ENCODE data around the gene CLPSL2.
"Not testable (repeated sequence)": the region's sequence is repeated elsewhere in the genome, so short reads cannot be mapped to it uniquely, and the experiment has no call there.

CLPSL2 gene, protein sequence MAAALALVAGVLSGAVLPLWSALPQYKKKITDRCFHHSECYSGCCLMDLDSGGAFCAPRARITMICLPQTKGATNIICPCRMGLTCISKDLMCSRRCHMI

DNA sequence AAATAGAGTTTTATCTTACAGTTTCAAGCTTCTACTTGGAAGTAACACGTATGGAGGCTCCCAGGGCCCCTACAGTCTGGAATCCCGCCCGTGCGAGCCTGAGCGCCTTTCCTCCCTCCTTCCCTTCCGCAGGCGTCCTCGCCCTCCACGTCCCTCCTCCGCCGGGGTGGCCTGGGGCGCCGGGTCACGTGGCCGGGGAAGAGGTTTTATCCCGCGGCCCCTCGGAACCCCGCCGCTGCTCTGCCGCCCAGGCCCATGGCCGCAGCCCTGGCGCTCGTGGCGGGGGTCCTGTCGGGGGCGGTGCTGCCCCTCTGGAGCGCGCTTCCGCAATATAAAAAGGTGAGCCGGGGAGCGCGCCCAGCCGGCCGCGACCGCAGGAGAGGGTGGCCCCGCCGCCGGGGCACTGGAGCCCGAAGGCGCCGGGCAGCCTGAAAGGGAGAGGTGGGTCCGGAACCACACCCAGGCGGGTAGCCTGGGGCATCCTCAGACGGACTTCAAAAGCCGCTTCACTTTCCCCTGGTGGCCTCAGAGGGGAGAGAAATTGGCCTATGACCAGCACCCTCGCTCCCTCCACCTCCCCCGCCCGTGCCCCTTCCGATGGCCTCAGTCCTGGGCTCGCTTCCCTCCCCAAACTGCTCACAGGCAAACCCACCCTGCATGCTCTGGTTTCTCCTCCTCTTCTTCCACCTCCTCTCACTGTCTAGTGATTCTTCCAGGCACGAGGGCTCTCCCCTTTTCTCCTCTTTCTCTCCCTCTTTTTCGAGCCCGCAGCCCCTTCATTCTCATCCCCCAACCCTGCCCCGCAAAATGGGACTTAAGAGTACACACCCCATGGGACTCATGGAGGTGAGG is at the start of gene CLPSL2:
CLPSL2 (plus strand) TSS at position 235 of the 852 bp plus-strand sequence; CDS start at position 256, 21 bp downstream.
- no peak for DNase-seq (ENCODE audit: low read depth)

DNA sequence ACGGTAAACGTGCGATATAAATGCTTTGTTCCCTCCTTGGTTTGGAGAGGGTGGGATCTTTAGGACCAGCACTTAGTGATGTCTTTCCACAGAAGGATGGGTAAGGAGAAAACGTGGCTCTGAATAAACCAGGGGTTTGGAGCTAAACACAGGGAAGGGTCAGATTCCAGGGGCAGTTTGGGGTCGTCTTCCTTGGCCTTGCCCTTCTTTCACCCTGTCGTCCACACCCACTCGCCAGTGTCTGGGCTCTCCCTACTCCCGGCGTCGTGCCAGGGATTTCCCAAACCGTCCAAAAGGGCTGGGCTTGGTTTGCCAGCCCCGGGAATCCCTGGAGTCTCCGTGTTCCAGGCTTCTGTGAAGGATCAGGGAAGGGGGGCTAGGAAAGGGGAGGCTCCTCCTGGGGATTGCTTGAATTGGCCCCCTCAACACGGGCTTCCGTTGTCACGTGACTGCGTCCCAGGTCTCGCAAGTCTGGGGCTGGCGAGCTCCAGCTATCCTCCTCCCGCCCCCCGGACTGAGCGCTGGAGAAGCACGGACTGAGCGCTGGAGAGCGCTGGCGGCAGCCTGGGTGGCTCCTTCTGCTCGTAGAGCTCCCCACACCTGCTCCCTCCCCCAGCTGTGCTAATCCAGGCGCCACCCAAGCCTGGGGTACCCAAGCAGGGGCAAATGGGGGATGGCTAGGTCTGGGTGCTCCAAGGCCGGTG is 49.0 kb upstream of the CLPSL2 start:
- no peak for DNase-seq (ENCODE audit: low read depth)

DNA sequence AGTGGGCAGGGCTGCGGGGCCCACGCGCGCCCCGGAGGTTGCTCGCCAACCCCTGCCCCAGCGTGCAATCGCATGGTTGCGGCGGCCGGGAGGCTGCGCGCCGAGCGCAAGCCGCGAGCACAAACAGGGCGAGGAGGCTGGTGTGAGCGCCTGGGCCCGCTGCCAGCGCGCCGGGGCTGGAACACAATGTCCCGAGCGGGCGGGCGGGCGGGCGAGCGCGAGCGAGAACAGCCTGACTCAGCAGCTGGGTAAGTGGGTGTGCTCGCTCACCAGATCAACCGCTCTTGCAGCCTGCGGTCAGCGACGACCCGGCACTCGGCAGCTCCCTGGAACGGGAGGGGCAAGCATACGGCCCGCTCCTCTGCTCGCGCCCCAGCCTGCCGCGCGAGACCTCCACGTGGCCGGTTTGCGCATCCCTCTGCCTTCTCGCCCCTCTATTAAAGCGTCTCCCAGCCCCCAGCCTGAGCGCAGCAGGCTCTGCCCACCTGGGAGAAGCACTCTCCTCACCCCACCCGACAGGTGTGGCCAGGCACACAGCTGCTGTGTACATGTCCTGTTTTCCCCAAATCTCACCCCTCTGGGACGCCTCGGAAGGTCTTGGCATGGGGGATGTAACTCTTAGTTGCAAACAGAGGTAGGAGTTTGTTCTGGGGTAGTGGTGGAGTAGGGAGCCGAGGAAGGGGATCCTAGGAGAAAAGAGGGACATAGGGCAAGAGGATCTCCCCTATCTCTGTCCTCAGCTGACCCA is 48.3 kb upstream of the CLPSL2 start:
- peak; percentile 60 for DNase-seq (ENCODE audit: low read depth)

DNA sequence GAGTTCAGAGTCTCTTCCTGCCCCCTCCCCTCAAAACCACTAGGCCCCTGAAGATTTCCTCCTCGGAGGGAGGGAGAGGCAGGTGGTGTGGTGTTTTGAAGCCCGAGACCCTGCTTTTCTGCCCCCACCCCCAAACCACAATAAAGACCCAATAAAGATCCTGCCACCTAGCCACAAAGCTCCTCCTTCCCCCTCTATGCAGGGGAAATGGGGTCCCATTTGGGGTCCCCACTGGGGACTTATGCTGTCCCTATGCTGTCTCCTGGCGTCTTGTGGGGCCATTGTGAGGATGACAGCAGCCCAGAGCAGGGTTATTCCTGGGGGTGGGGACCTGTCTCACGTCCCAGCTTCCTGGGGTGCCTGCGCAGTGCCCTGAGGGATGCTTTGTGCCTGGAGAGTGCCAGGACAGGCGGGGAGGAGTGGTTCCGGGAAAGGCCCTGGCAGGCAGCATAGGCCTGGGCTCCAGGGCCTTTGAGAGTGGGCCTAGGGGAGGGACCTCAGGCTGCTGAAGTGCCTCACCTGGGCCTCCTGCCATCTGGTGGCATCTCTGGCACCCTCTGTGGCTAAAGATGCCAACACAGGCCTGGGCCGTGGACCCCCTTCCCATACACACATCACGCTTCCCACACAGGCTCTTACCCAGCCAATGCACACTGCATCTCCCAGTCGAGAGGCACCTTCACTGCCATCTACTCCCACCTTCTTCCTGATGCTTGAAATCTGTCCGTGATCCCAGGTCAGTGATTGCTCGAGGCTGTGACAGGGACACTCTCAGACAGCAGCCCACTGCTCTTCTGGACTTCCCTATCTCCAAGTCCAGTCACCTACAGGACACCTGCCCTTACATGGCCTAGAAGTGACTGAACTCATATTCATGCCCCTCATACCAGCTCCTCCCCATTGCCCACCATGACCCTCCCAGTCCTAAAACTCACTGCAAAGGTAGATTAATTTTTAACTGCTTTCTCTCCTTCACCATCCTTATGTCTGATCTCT is 47.4 kb upstream of the CLPSL2 start:
- DNase-seq (ENCODE audit: low read depth): no peak

DNA sequence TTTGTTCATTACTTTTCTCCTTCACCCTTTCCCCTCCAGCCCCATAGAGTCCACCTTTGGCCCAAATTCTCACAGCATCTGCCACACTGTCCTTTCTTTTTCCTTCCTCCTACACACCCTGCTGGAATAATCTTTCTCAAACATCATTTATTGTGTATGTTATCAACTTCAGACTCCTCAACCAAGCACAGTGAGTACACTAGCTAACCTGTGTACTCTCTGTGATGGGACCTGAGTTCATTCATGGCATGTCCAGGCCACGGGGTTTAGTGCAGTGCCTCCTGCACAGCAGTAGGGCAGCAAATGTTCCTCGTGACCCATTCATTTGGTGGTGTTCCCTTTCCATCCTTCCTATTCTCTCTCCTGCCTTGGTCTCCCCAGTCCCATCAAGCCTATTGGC is 46.7 kb upstream of the CLPSL2 start:
- no peak for DNase-seq (ENCODE audit: low read depth)

DNA sequence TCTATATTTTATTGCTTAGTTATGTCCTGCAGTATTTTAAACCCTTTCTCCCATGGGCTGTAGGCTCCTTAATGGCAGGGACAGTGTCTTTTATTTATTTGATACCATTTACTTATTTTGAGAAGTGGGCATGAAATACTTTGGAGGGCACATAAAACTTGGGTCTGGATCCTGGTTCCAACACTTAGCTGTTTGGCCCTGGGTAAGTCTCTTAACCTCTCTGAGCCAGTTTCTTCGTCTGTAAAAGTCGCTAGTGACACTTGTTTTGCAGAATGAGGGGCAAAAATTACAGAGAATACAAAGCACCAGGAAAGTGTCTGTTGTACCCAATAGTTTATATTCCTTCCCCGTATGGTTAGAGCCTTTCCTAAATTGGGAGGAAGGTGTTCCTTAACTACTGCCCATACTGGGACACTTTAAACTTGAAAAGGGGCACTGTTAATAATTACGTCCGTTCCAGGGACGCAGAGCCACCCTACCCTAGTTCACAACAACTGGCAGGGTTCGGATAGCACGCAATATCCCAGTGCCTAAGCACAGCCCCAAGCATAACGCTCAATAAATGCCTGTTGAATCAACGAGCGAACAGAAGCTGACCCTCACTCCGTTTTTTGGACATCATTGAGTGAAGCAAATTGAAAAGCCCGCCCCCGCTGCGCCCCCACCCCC is 45.5 kb upstream of the CLPSL2 start:
- no peak for DNase-seq (ENCODE audit: low read depth)

DNA sequence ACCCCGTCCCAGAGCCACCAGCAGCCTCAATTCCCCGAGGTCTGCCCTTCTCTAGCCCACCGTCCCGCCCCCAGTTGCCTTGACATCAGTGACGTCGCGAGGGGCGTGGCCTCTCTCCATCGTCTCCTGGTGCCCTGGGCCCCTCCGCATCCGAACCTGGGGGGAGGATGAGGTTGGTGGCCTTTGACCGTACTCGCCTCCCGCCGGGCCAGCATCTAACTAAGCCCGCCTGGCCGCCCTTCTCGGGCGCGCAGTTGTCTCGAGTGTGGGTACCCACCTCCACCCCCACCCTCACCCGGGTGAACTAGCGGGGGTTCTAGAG is 45.0 kb upstream of the CLPSL2 start:
- peak; percentile 97 for DNase-seq (ENCODE audit: low read depth)

DNA sequence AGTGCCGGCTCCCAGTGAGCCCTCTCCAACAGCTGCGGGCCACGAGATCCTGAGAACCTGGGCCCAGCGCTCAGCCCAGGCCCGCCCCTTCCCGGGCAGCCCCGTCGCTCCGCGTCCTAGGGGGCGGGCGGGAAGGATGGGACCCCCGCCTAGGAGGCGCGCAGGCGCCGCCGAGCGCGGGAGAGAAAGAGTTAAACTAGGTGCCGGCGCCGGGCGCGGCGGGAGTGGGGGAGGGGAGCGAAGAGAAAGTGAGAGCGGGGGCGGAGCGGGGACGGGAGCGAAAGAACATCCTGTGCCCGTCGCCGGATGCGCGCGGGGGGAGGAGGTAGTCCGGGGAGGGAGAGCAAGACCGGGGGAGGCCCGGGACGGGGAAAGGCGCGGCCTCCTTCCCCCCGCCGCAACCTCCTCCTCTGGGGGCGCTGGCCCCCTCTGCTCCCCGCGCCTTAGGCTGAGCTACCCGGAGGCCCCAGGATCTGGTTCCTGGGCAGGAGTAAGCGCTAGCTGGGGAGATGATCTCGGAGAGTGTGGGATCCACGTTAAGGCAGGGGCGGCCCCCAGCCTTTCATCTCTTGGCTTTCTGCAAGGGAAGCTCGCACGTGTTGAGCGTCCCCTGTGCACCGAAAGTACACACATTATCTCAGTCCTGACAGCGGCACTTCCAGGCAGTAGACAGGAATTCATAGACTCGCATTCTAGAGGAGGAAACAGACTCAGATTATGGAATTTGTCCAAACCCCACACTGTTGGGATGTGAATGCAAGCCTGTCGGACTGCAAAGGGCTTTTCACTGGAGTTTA is 44.5 kb upstream of the CLPSL2 start:
- peak; percentile 90 for DNase-seq (ENCODE audit: low read depth)

DNA sequence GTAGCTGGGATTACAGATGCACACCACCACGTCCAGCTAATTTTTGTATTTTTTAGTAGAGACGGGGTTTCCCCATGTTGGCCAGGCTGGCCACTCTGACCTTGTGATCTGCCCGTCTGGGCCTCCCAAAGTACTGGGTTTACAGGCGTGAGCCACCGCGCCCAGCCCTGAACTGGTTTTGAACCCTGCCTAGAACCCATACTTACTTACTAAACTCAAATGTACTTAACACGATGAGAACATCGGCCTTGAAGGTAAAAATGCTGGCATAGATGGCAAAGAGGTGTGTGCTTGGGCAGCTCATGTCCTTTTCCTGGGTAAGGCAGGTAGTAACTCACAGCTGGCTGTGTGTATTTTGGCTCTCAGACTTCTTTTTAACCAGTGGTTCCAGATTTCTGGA is 42.8 kb upstream of the CLPSL2 start:
- DNase-seq (ENCODE audit: low read depth): no peak

DNA sequence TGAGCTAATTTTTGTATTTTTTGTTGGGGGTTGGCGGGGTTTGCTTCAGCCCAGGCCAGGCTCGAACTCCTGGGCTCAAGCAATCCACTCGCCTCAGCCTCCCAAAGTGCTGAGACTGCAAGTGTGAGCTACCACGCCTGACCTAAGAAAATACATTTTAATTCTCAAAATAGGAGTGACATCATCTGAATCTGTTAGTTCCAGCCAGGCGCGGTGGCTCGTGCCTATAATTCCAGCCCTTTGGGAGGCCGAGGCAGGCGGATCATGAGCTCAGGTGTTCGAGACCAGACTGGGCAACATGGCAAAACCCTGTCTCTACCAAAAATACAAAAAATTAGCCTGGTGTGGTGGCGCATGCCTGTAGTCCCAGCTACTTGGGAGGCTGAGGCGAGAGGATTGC is 42.1 kb upstream of the CLPSL2 start:
- not testable (repeated sequence) for DNase-seq (ENCODE audit: low read depth)

DNA sequence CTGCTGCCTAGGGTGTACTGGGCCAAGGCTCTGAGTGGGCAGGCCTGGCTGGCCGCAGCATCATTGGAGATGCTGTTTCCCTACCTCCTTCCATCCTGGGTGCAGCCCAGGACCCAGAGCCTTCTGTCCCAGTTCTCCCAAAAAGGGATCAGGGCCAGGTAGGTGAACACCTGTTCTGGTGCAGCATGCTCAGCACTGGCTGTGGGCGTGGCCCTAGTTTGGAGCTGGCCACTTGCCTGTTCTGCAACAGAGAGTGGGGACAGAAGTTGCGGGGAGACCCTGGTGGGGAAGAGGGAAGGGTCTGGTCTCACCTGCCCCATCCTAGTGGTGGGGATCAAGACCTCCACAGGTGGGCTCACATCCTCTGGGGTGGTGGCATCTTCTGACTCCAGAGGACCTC is 40.9 kb upstream of the CLPSL2 start:
- DNase-seq (ENCODE audit: low read depth): no peak

DNA sequence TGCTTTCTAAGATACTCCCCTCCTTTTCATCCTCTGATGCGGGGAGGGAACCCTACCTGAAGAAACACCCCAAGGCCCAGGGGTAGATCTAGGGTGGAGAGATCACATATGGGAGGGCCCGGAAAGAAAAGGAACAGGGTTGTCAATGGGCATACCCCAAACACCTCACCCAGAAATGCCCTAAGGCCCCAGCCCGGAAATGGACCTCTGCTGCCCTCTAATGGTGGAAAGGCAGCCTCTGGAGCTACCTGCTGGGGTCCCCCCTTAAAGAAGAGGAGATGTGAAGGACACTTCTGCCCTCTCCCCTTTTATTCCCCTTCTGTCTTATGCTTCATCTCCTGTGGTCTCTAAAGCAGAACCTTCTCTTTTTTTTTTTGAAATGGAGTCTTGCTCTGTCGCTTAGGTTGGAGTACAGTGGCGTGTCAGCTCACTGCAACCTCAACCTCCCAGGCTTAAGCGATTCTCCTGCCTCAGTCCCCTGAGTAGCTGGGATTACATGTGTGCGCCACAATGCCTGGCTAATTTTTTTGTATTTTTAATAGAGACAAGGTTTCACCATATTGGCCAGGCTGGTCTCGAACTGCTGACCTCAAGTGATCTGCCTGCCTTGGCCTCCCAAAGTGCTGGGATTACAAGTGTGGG is 40.0 kb upstream of the CLPSL2 start:
- DNase-seq (ENCODE audit: low read depth): peak; percentile 83

DNA sequence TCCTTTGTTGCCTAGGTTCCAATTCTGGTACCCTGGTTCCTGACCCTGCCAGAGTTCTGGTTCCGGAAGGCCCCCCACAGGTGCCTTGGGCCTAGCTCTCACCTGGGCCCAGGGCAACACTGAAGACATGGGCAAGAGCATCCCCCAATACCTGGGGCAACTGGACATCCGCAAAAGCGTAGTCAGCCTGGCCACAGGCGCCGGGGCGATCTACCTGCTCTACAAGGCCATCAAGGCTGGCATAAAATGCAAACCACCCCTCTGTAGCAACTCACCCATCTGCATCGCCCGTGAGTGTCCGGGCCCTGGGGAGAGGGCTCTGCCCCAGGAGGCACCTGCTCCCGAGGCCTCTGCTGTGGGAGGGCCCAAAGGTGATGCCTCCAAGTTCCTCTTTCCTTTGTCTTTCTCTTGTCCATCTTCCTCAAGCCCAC is 39.4 kb upstream of the CLPSL2 start, which contains the start of gene ARMC12:
ARMC12 (plus strand) TSS at position 51 of the 431 bp plus-strand sequence; CDS start at position 128, 77 bp downstream.
- no peak for DNase-seq (ENCODE audit: low read depth)

DNA sequence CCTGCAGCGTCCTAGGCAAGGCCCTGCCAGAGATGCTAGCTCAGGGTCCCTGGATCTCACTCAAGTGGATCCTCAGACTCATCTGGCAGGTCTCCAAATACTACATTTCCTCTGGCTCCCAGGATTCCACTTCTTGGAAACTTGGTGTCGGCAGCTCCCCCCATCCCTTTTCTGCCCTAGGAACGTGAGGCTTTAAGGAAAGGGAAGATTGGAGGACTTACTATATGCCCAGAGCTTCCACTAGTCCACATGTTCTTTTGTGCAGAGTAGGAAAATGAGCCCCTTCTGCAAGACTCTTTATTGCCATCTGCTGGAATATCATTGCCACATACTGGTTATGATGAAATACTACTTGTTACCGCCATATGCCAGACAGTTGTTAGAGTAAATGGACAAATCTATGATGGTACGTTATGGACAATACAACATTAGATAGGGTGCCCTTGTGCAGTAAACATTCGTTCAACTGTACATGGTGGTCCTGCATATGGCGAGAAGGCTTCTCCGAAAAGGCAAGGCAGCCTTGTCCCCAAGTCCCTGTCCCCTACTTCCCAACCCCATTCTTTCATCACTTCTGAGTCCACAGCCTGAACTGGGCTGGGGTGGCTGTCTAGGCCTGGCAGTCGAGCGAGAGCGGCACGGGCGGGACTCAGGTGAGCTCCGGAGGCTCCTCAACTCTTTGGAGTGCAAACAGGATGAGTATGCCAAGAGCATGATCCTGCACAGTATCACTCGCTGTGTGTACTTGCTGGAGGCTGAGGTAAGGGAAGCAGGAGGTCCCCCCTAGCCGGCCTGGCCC is 38.8 kb upstream of the CLPSL2 start:
- no peak for DNase-seq (ENCODE audit: low read depth)

DNA sequence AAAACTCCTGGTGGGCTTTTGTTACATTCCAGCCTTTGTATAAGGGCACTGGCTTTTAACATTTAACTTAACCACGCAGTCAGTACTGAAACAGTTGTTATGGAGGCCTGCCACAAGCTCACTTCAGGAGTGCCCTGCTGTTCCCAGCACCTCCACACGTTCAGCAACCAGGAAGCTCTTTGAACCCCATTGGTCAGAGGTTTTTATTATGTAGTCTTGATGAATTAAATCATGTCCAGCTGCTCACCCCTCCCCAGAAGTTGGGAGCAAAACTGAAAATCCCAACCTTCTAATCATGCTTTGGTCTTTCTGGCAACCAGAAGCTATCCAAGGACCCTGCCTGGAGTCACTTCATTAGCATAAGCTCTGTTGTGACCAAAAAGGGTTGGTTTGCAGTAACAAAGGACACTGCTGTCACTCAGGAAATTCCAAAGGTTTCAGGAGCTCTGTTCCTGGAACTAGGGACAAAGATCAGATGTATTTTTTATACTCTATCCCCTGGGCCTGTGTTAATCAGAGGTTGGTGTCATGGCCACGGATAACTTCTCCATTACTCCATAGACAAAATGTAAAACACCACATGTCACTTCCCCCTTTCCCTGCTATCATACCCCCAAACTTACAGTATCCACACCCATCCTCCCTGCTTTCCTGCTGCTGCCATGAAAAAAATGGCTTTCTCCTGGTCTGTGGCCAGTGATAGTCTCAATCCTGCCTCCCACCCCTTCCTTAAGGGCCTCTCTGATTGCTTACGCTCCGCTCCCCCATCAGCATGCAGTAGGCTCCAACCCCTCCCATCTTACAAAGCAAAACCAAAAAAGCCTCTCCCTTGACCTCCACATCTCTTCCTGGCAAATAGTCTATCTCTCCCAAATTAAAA is 36.5 kb upstream of the CLPSL2 start:
- DNase-seq (ENCODE audit: low read depth): no peak

DNA sequence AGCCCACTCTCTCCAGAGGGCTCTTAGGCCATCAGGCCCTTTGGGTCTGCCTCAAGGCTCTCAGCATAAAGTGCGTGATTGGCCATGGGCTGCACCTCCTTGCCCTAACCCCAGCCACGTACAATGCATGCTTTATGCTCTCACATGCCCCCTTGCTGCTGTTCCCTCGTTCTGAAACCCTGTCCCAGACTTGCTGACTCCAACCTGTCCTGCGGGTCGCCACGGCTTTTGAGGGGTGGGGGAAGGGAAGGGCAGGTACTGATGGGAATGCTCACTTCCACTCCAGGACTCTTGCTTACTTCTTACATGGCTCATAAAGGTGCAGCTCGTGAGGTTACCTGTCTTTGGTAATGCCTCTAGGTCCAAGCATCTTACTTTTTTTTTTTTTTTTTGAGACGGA is 33.6 kb upstream of the CLPSL2 start:
- no peak for DNase-seq (ENCODE audit: low read depth)

DNA sequence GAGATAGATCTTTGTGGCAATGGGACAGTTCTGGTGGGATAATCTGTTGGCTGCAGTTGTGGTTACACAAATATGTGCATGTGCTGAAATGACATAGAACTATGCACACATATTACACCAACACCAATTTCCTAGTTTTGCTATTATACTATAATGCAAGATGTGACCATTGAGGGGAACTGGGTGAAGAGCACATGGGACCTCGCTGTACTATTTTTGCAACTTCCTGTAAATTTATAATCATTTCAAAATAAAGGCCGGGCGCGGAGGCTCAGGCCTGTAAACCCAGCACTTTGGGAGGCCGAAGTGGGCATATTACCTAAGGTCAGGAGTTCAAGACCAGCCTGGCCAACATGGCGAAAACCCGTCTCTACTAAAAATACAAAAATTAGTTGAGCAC is 30.9 kb upstream of the CLPSL2 start:
- no peak for DNase-seq (ENCODE audit: low read depth)
